Fibroblast of lung (primary cell): ENCODE data around the gene COASY.

Source experiments
- EZH2 ChIP-seq: IDR thresholded peaks from 2 replicates; pipeline ENCODE4 v1.5.1; 2012; ENCODE audit warnings: low read length, control low read depth, mild to moderate bottlenecking; ENCODE audit errors: missing control alignments
- TF ChIP-seq, protein P1 (sequence below), 2 donors: IDR thresholded peaks in 1 of 2; conservative IDR thresholded peaks in 1 of 2; 1 replicate in 1 of 2; 2 replicates in 1 of 2; pipeline ENCODE4 v1.5.1; 2011 to 2012; ENCODE audit warnings: low read length in 2 of 2, control low read depth in 1 of 2, inconsistent platforms in 1 of 2, low read depth in 1 of 2, mild to moderate bottlenecking in 1 of 2

DNA sequence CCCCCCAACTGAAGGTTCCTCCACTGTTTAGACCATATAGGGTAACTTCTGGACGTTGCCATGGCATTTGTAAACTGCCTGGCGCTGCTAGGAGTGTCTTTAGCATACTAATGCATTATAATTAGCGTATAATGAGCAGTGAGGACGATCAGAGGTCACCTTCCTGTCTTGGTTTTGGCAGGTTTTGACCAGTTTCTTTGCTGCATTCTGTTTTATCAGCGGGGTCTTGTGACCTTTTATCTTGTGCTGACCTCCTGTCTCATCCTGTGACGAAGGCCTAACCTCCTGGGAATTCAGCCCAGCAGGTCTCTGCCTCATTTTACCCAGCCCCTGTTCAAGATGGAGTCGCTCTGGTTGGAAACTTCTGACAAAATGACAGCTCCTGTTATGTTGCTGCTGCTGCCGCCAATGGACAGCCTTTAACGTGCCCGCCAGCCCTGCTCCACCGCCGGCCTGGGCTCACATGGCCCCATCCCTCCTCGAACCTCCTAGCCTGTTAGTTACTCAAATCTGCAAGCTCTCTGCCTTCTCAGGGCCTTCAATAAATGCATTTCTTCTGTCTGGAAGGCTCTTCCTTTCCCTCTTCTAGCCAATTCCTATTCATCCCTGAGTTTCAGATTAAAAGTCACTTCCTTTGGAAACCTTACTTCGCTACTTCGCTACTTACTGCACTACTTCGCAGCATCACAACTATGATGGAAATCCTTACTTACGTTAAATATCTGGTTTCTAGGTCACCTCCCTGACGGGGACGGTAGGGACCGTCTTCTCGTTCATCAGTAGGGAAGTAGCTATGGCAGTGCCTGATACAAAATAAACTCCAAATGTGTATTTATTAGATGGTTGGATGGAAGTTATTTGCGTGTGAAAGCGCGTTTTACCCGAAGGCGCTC lies 26.5 kb upstream of the COASY start:
- no peak for TF ChIP-seq EZH2
- TF ChIP-seq, protein P1, sequence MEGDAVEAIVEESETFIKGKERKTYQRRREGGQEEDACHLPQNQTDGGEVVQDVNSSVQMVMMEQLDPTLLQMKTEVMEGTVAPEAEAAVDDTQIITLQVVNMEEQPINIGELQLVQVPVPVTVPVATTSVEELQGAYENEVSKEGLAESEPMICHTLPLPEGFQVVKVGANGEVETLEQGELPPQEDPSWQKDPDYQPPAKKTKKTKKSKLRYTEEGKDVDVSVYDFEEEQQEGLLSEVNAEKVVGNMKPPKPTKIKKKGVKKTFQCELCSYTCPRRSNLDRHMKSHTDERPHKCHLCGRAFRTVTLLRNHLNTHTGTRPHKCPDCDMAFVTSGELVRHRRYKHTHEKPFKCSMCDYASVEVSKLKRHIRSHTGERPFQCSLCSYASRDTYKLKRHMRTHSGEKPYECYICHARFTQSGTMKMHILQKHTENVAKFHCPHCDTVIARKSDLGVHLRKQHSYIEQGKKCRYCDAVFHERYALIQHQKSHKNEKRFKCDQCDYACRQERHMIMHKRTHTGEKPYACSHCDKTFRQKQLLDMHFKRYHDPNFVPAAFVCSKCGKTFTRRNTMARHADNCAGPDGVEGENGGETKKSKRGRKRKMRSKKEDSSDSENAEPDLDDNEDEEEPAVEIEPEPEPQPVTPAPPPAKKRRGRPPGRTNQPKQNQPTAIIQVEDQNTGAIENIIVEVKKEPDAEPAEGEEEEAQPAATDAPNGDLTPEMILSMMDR (conservative IDR thresholded peaks at IDR 0.05 in 1 of 2, IDR thresholded peaks at IDR 0.05 in 1 of 2; ENCODE audit: low read depth in 1 of 2, low read length in 2 of 2): no peak
